Kidney epithelial cell (primary cell): ENCODE results near the gene FZD4. TPM values are rescaled to one million over a fixed set of nuclear protein-coding genes. Genes with fewer than 3 reads are reported as not detected.

Experiments used
- DNase-seq: peaks from one replicate; pipeline ENCODE4 v3.0.0-alpha.2; 2010; ENCODE audit warnings: low read depth
- H3K27me3 ChIP-seq: 2 replicates; pipeline ENCODE4 v1.6.0; 2011; ENCODE audit warnings: low read length; ENCODE audit not compliant: control insufficient read depth, insufficient read depth
- H3K36me3 ChIP-seq: 2 replicates; pipeline ENCODE4 v1.5.1; 2011; ENCODE audit warnings: low read length; ENCODE audit not compliant: control insufficient read depth, insufficient read depth
- H3K4me3 ChIP-seq: 2 replicates; pipeline ENCODE4 v1.5.1; 2011; ENCODE audit warnings: low read depth, mild to moderate bottlenecking, control low read depth, low read length
- total RNA-seq: library from RNA; depleted of rRNA; stranded (reverse); fragments of >200 nt; gene quantifications from 2 replicates; pipeline ENCODE4 v1.2.3, GENCODE V29; 2015
- TF ChIP-seq, protein P1 (sequence below): IDR thresholded peaks from 2 replicates; pipeline ENCODE4 v1.5.1; 2011; ENCODE audit warnings: mild to moderate bottlenecking, moderate library complexity, low read length, control low read depth, inconsistent platforms; ENCODE audit not compliant: insufficient read depth, poor library complexity, severe bottlenecking

The FZD4 gene
- total RNA-seq, 1 donor from 2014 or later: 7.5 TPM

GRCh38 chr11:86902345-86902744, 52.9 kb downstream of the FZD4 start:
- no peak overlapping the region for H3K4me3 ChIP-seq
- no peaks in the 10 kb centered on the region for H3K27me3 ChIP-seq
- DNase-seq: no peak
- H3K36me3 ChIP-seq: no peaks in the 10 kb centered on the region
- TF ChIP-seq, protein P1, sequence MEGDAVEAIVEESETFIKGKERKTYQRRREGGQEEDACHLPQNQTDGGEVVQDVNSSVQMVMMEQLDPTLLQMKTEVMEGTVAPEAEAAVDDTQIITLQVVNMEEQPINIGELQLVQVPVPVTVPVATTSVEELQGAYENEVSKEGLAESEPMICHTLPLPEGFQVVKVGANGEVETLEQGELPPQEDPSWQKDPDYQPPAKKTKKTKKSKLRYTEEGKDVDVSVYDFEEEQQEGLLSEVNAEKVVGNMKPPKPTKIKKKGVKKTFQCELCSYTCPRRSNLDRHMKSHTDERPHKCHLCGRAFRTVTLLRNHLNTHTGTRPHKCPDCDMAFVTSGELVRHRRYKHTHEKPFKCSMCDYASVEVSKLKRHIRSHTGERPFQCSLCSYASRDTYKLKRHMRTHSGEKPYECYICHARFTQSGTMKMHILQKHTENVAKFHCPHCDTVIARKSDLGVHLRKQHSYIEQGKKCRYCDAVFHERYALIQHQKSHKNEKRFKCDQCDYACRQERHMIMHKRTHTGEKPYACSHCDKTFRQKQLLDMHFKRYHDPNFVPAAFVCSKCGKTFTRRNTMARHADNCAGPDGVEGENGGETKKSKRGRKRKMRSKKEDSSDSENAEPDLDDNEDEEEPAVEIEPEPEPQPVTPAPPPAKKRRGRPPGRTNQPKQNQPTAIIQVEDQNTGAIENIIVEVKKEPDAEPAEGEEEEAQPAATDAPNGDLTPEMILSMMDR: no peak

DNA sequence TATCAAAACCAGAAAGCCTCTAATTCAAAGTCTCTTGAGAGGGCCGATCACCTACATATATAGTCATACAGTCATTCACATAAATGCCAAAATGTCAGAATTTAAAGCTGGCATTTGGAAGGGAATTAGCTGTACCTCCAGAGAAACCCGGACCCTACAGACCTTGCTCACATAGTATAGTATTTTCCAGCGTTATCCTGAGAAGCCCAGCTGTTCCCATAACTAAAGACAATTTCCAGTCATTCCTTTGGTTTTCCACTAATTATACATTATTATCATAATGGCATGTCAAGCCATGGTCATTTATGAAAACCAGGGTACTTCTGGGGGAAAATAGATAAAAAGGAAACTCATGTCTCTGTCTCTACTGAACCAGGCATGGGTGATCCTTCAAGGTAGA, 53.6 kb downstream of the FZD4 start:
- Histone ChIP-seq H3K36me3 (no peaks in the 10 kb centered on the region), H3K27me3 (no peaks in the 10 kb centered on the region), H3K4me3 (no peak overlapping the region)
- no peak for DNase-seq
- TF ChIP-seq, protein P1: no peak

GRCh38 chr11:86900162-86900561, 55.0 kb downstream of the FZD4 start:
- Histone ChIP-seq H3K36me3 (no peaks in the 10 kb centered on the region), H3K4me3 (no peak overlapping the region), H3K27me3 (no peaks in the 10 kb centered on the region)
- DNase-seq: no peak
- TF ChIP-seq, protein P1: no peak

DNA sequence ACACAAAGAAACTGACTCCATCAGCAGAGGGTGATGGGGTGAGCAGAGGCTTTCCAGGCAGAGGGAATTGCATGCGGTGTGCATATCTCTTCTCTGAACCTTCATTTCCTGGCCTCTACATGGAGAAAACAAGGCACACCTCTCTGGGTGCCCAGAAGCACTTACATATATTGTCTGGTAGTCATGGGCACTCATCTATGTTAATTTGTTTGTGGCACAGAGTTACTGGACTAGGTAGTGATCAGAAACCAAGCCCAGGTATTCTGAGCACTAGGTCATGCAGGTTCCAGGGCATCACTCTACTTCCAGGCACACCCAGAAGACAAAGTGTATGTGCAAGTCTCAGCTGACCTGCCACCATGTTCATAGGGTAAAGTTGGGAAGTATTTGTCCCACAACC, 56.5 kb downstream of the FZD4 start:
- no peaks in the 10 kb centered on the region for H3K36me3 ChIP-seq
- DNase-seq: no peak
- no peaks in the 10 kb centered on the region for H3K27me3 ChIP-seq
- TF ChIP-seq, protein P1: no peak
- no peak overlapping the region for H3K4me3 ChIP-seq

- DNase-seq: no peak
- H3K4me3 ChIP-seq: no peak overlapping the region
- no peaks in the 10 kb centered on the region for H3K36me3 ChIP-seq
- no peaks in the 10 kb centered on the region for H3K27me3 ChIP-seq
- TF ChIP-seq, protein P1: no peak
Observed at GRCh38 chr11:86896441-86896841, 58.8 kb downstream of the FZD4 start.

Other genes starting within 250 kb of the FZD4 start
- gene PRSS23, start 154.9 kb downstream of the FZD4 start, total RNA-seq: 38.5 and 56.6 TPM in 2 replicates
- 13.1 and 14.5 TPM in 2 replicates for gene TMEM135, start 82.5 kb upstream of the FZD4 start, total RNA-seq